NK-92 (cell line): Measurements from ENCODE around the gene FAM3B.

Experiments
- DNase-seq: peaks from one replicate; lab custom pipeline; 2025; ENCODE audit not compliant: unreplicated experiment; lab: John Stamatoyannopoulos, UW

FAM3B gene

GRCh38 chr21:41393876-41394465, 77.4 kb downstream of the FAM3B start:
- DNase-seq, result no peak

- DNase-seq, result no peak
Measured at GRCh38 chr21:41396558-41397075, 80.0 kb downstream of the FAM3B start.

GRCh38 chr21:41397471-41397891, 80.9 kb downstream of the FAM3B start:
- DNase-seq, result no peak

GRCh38 chr21:41398251-41398650, 81.7 kb downstream of the FAM3B start:
- DNase-seq, result no peak

GRCh38 chr21:41398831-41399230, 82.2 kb downstream of the FAM3B start:
- no peak for DNase-seq

- no peak for DNase-seq
Measured at GRCh38 chr21:41399246-41399800, 82.7 kb downstream of the FAM3B start.

GRCh38 chr21:41402231-41402630, 85.6 kb downstream of the FAM3B start:
- DNase-seq, result no peak

GRCh38 chr21:41402796-41403195, 86.2 kb downstream of the FAM3B start:
- no peak for DNase-seq

- DNase-seq, result no peak
Measured at GRCh38 chr21:41403331-41403730, 86.7 kb downstream of the FAM3B start.

- DNase-seq, result no peak
Measured at GRCh38 chr21:41403966-41404365, 87.4 kb downstream of the FAM3B start.

- DNase-seq, result no peak
Measured at GRCh38 chr21:41405321-41405720, 88.7 kb downstream of the FAM3B start.

- no peak for DNase-seq
Measured at GRCh38 chr21:41406340-41406739, 89.7 kb downstream of the FAM3B start.
